ENCODE measurements around the gene SLC19A1.
"Not testable (repeated sequence)": the region's sequence is repeated elsewhere in the genome, so short reads cannot be mapped to it uniquely, and the experiment has no call there.

Gene SLC19A1

GRCh38 chr21:45503226-45503625, 39.0 kb downstream of the SLC19A1 start:
- not testable (repeated sequence) for DNase-seq

- DNase-seq = no peak
Observed at GRCh38 chr21:45502600-45502999, 39.6 kb downstream of the SLC19A1 start.

GRCh38 chr21:45502006-45502345, 40.3 kb downstream of the SLC19A1 start:
- DNase-seq = no peak

- not testable (repeated sequence) for DNase-seq
Observed at GRCh38 chr21:45501081-45502005, 40.9 kb downstream of the SLC19A1 start.

GRCh38 chr21:45499970-45500577, 42.2 kb downstream of the SLC19A1 start:
- no peak for DNase-seq

- DNase-seq = no peak
Observed at GRCh38 chr21:45499201-45499750, 43.0 kb downstream of the SLC19A1 start.

- DNase-seq = no peak
Observed at GRCh38 chr21:45498646-45499000, 43.6 kb downstream of the SLC19A1 start.

GRCh38 chr21:45497846-45498645, 44.2 kb downstream of the SLC19A1 start:
- no peak for DNase-seq

- DNase-seq = no peak
Observed at GRCh38 chr21:45496968-45497845, 45.0 kb downstream of the SLC19A1 start.

GRCh38 chr21:45496151-45496967, 45.9 kb downstream of the SLC19A1 start:
- no peak for DNase-seq

GRCh38 chr21:45494851-45495680, 47.2 kb downstream of the SLC19A1 start:
- DNase-seq = no peak

GRCh38 chr21:45494135-45494850, 47.9 kb downstream of the SLC19A1 start:
- DNase-seq = no peak

GRCh38 chr21:45493401-45494001, 48.7 kb downstream of the SLC19A1 start:
- no peak for DNase-seq

GRCh38 chr21:45492765-45493164, 49.5 kb downstream of the SLC19A1 start:
- no peak for DNase-seq

GRCh38 chr21:45491623-45492022, 50.6 kb downstream of the SLC19A1 start:
- DNase-seq = no peak

- no peak for DNase-seq
Observed at GRCh38 chr21:45491056-45491455, 51.2 kb downstream of the SLC19A1 start.

- DNase-seq = no peak
Observed at GRCh38 chr21:45490049-45490731, 52.0 kb downstream of the SLC19A1 start.

- DNase-seq = no peak
Observed at GRCh38 chr21:45489722-45489982, 52.6 kb downstream of the SLC19A1 start.
